SU-DHL-6 (cell line): Measurements from ENCODE around the gene PLCB1.

Experiments
- CTCF ChIP-seq: fragments of 200-600 bp; sonication (generic); IDR thresholded peaks from one replicate; pipeline ENCODE4 v1.5.1; 2017; ENCODE audit warnings: antibody characterized with exemption, mild to moderate bottlenecking, low read length, moderate library complexity; ENCODE audit not compliant: insufficient read depth, poor library complexity, severe bottlenecking
- EZH2phosphoT487 ChIP-seq: fragments of 200-600 bp; sonication (generic), shearing (Covaris generic); conservative IDR thresholded peaks from 2 replicates; pipeline ENCODE4 v1.6.1; 2018; ENCODE audit warnings: mild to moderate bottlenecking, antibody characterized with exemption, low read length, moderate library complexity, mixed read lengths

DNA sequence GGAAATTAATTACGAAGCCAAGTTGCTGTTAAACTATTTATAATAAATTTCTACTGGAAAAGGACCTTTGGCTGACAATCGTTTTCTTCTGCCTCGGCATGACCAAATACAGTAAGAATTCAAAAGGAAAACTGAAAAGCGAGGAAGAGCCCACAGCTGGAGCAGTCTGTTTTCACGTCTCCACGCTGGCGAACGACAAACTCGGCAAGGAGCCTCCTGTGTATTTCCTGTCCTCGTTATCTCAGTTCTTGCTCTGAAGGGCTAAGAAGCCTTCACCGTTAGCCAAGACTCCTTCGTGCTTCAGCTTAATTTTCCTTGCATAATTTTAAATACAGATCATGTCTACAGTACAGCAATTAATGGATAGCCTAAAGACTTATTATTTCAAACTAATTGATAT, 722.5 kb downstream of the PLCB1 start:
- no peak for TF ChIP-seq CTCF
- no peak for TF ChIP-seq EZH2phosphoT487
